Esophagus squamous epithelium (tissue), 5 donors: Measurements from ENCODE around the gene PARM1. TPM values are rescaled to one million over a fixed set of nuclear protein-coding genes. Genes with fewer than 3 reads are reported as not detected.

Experiments used
- DNase-seq: peaks from one replicate; lab custom pipeline; 2025; lab: John Stamatoyannopoulos, UW
- H3K27ac ChIP-seq, 4 donors: fragments of 200-600 bp; sonication (generic); one replicate each; pipeline ENCODE4 v1.5.1; 2016 to 2019; ENCODE audit warnings: mild to moderate bottlenecking in 1 of 4
- H3K27me3 ChIP-seq, 4 donors: fragments of 200-600 bp; sonication (generic); 1 replicate in 3 of 4; 2 replicates in 1 of 4; pipeline versions ENCODE4 v1.5.1 to v1.6.0; 2017 to 2021; ENCODE audit warnings: antibody characterized with exemption in 1 of 4
- H3K36me3 ChIP-seq, 3 donors: fragments of 200-600 bp; sonication (generic); one replicate each; pipeline ENCODE4 v1.5.1; 2016 to 2019
- H3K4me1 ChIP-seq, 3 donors: fragments of 200-600 bp; sonication (generic); one replicate each; pipeline ENCODE4 v1.5.1; 2017 to 2019
- H3K4me3 ChIP-seq, 4 donors: fragments of 200-600 bp; sonication (generic); 1 replicate in 3 of 4; 2 replicates in 1 of 4; pipeline ENCODE4 v1.5.1; 2016 to 2019; ENCODE audit warnings: mild to moderate bottlenecking in 2 of 4, moderate library complexity in 1 of 4
- H3K9me3 ChIP-seq, 3 donors: fragments of 200-600 bp; sonication (generic); one replicate each; pipeline ENCODE4 v1.5.1; 2016 to 2019
- CTCF ChIP-seq, 6 experiments: fragments of 450-650 bp in 4 of 6; fragments of 200-600 bp in 2 of 6; sonication (generic) in 2 of 6; IDR thresholded peaks; one replicate each; pipeline ENCODE4 v1.5.1; 2016 to 2019; ENCODE audit warnings: antibody characterized with exemption in 6 of 6, mild to moderate bottlenecking in 4 of 6, moderate library complexity in 4 of 6
- POLR2A ChIP-seq, 4 donors: fragments of 450-650 bp; IDR thresholded peaks; one replicate each; pipeline ENCODE4 v1.6.1; 2017; ENCODE audit warnings: antibody characterized with exemption in 4 of 4, mild to moderate bottlenecking in 4 of 4, moderate library complexity in 3 of 4
- WGBS, 2 donors: methylation state at CpG; one replicate each; pipeline ENCODE4 v1.1.5; 2018; 5-methylcytosine and 5-hydroxymethylcytosine counted together
- intact Hi-C: fragments of 100-400 bp; cut with DNase I; formaldehyde crosslinking; loops from one replicate; pipeline ENCODE4 v1.15.0; 2022
- total RNA-seq, 4 donors: library from RNA; depleted of rRNA; stranded (reverse); fragments of >200 nt; gene quantifications; one replicate each; pipeline ENCODE4 v1.1.0, GENCODE V29; 2016
- donor health status: DM: yes; HTN: yes; CAD: no.

The PARM1 gene
- total RNA-seq, 4 donors from 2014 or later = 1.9 to 10.3 (median 4.4) TPM

GRCh38 chr4:75031775-75032174 lies 98.9 kb downstream of the PARM1 start:
- no peak overlapping the region for H3K27ac ChIP-seq
- peaks cover 0 to 14% (median 0%) of the 10 kb centered on the region in 3 donors for H3K4me1 ChIP-seq

GRCh38 chr4:75034523-75034922 lies 101.6 kb downstream of the PARM1 start:
- Histone ChIP-seq H3K36me3 (no peaks in the 10 kb centered on the region), H3K9me3 (no peaks in the 10 kb centered on the region), H3K4me3 (no peak overlapping the region), H3K4me1 (peaks cover 0 to 14% (median 0%) of the 10 kb centered on the region in 3 donors), H3K27me3 (no peaks in the 10 kb centered on the region), H3K27ac (no peak overlapping the region)
- no peak for TF ChIP-seq POLR2A (IDR thresholded peaks at IDR 0.05)
- TF ChIP-seq CTCF (IDR thresholded peaks at IDR 0.05) = no peak
- no peak for DNase-seq
- intact Hi-C loops = no loop called here
- 84 to 87% methylated on average over 3 of the region's 3 CpGs for WGBS, 2 donors

More at GRCh38 chr4:75031775-75032174, 98.9 kb downstream of the PARM1 start:
- Histone ChIP-seq H3K4me3 (no peak overlapping the region), H3K36me3 (no peaks in the 10 kb centered on the region), H3K9me3 (no peaks in the 10 kb centered on the region), H3K27me3 (no peaks in the 10 kb centered on the region)
- no peak for DNase-seq
- 71 to 90% methylated on average over 1 of the region's 1 CpG for WGBS, 2 donors
- no peak for TF ChIP-seq CTCF (IDR thresholded peaks at IDR 0.05)
- no peak for TF ChIP-seq POLR2A (IDR thresholded peaks at IDR 0.05)
- intact Hi-C loops = no loop called here

- Histone ChIP-seq H3K27ac (no peak overlapping the region), H3K4me3 (no peak overlapping the region), H3K9me3 (no peaks in the 10 kb centered on the region), H3K36me3 (no peaks in the 10 kb centered on the region), H3K4me1 (peaks cover 0 to 9% (median 0%) of the 10 kb centered on the region in 3 donors), H3K27me3 (no peaks in the 10 kb centered on the region)
- WGBS, 2 donors = 84 to 93% methylated on average over 5 of the region's 5 CpGs
- TF ChIP-seq POLR2A (IDR thresholded peaks at IDR 0.05) (no peak), CTCF (IDR thresholded peaks at IDR 0.05) (no peak)
- intact Hi-C loops = no loop called here
- no peak for DNase-seq
Measured at GRCh38 chr4:75035321-75035720, 102.4 kb downstream of the PARM1 start.

GRCh38 chr4:75036046-75036830 lies 103.3 kb downstream of the PARM1 start:
- Histone ChIP-seq H3K36me3 (no peaks in the 10 kb centered on the region), H3K4me3 (no peak overlapping the region), H3K4me1 (no peaks in the 10 kb centered on the region), H3K27me3 (no peaks in the 10 kb centered on the region), H3K27ac (no peak overlapping the region), H3K9me3 (no peaks in the 10 kb centered on the region)
- TF ChIP-seq POLR2A (IDR thresholded peaks at IDR 0.05) = no peak
- TF ChIP-seq CTCF (IDR thresholded peaks at IDR 0.05) = no peak
- intact Hi-C loops = no loop called here
- no peak for DNase-seq
- WGBS, 2 donors = 71 to 73% methylated on average over 3 of the region's 3 CpGs

- no peak for DNase-seq
- H3K27ac ChIP-seq = no peak overlapping the region
- intact Hi-C loops = no loop called here
- WGBS, 2 donors = 63 to 100% methylated on average over 1 of the region's 1 CpG
- no peaks in the 10 kb centered on the region for H3K4me1 ChIP-seq
- H3K9me3 ChIP-seq = no peaks in the 10 kb centered on the region
- H3K4me3 ChIP-seq = no peak overlapping the region
- H3K27me3 ChIP-seq = no peaks in the 10 kb centered on the region
- no peaks in the 10 kb centered on the region for H3K36me3 ChIP-seq
- no peak for TF ChIP-seq CTCF (IDR thresholded peaks at IDR 0.05)
Measured at GRCh38 chr4:75037252-75037651, 104.3 kb downstream of the PARM1 start.
